Upper lobe of right lung (tissue), 1 donor: Measurements from ENCODE around the gene BAIAP2L1. TPM values are rescaled to one million over a fixed set of nuclear protein-coding genes. Genes with fewer than 3 reads are reported as not detected.
"Not testable (repeated sequence)": the region's sequence is repeated elsewhere in the genome, so short reads cannot be mapped to it uniquely, and the experiment has no call there.

Experiments used
- ATAC-seq: fragments of 200-7000 bp; cut with Tn5 transposase; one replicate; pipeline ENCODE4 v1.9.1; 2020; ENCODE audit warnings: mild to moderate bottlenecking, moderate library complexity
- DNase-seq: peaks from one replicate; pipeline ENCODE4 v3.0.0-alpha.2; 2020
- H3K27ac ChIP-seq: fragments of 200-600 bp; one replicate; pipeline ENCODE4 v1.8.0; 2022
- H3K27me3 ChIP-seq: fragments of 200-600 bp; one replicate; pipeline ENCODE4 v1.8.0; 2022; ENCODE audit warnings: mild to moderate bottlenecking
- H3K36me3 ChIP-seq: fragments of 200-600 bp; one replicate; pipeline ENCODE4 v1.8.0; 2022
- H3K4me1 ChIP-seq: fragments of 200-600 bp; one replicate; pipeline ENCODE4 v1.8.0; 2022
- H3K4me3 ChIP-seq: fragments of 200-600 bp; one replicate; pipeline ENCODE4 v1.8.0; 2022; ENCODE audit warnings: mild to moderate bottlenecking
- H3K9me3 ChIP-seq: fragments of 200-600 bp; one replicate; pipeline ENCODE4 v1.8.0; 2022
- intact Hi-C: fragments of 100-400 bp; cut with DNase I; formaldehyde crosslinking; loops from one replicate; pipeline ENCODE4 v1.11.0; 2022
- total RNA-seq: library from RNA; stranded (reverse); fragmentation: NEBNext Ultra II Directional; extraction: Animal tissue kit (Norgen Biotek cat#: 25700); gene quantifications from one replicate; pipeline ENCODE4 v1.2.1, GENCODE V29; 2021
- TF ChIP-seq, protein P1 (sequence below): fragments of 200-600 bp; IDR thresholded peaks from one replicate; pipeline ENCODE4 v1.8.0; 2022; ENCODE audit warnings: antibody characterized with exemption
- donor health status: DM: no; HTN: yes; CAD: no; lungs with severe emphysema.

The BAIAP2L1 gene
- total RNA-seq, 1 donor from 2014 or later, result 22.9 TPM

DNA sequence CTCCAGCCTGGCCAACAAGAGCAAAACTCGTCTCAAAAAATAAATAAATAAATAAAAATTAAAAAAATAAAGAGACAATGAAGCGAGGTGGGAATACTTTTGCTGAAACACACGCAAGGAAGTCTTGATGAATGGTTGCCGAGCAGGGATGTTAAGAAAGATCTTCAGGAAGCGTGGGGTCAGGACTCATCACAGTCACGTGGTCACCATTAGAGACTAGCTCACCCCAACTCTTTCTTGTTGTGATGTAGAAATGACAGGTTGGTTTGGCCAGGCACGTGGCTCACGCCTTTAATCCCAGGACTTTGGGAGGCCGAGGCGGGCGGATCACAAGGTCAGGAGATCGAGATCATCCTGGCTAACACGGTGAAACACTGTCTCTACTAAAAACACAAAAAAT lies 28.9 kb upstream of the BAIAP2L1 start:
- Histone ChIP-seq H3K27ac (no peak overlapping the region), H3K36me3 (no peaks in the 10 kb centered on the region), H3K4me3 (no peak overlapping the region), H3K9me3 (no peaks in the 10 kb centered on the region), H3K4me1 (no peaks in the 10 kb centered on the region), H3K27me3 (no peaks in the 10 kb centered on the region)
- no peak for ATAC-seq
- DNase-seq, result no peak
- intact Hi-C loops, result loop anchor here (5.0 kb wide), 1 partner anchor 413 kb away; no protein-coding TSS in a partner anchor
- TF ChIP-seq, protein P1, sequence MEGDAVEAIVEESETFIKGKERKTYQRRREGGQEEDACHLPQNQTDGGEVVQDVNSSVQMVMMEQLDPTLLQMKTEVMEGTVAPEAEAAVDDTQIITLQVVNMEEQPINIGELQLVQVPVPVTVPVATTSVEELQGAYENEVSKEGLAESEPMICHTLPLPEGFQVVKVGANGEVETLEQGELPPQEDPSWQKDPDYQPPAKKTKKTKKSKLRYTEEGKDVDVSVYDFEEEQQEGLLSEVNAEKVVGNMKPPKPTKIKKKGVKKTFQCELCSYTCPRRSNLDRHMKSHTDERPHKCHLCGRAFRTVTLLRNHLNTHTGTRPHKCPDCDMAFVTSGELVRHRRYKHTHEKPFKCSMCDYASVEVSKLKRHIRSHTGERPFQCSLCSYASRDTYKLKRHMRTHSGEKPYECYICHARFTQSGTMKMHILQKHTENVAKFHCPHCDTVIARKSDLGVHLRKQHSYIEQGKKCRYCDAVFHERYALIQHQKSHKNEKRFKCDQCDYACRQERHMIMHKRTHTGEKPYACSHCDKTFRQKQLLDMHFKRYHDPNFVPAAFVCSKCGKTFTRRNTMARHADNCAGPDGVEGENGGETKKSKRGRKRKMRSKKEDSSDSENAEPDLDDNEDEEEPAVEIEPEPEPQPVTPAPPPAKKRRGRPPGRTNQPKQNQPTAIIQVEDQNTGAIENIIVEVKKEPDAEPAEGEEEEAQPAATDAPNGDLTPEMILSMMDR, result no peak

DNA sequence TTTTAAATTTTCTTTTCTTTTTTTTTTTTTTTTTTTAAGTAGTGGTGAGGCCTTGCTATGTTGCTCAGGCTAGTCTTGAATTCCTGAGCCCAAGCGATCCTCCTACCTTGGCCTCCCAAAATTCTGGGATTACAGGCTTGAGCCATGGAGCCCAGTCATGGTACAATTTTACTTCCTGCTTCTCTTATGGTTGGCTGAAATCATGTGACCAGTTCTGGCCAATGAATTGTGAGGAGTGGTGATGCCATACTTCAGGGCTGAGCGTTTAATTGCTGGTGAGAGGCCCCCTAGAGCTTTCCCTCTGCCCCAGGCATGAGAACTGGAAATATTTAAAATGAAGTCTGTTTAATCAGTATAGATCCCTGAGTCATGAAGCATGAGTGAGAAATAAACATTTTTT lies 22.2 kb upstream of the BAIAP2L1 start:
- TF ChIP-seq, protein P1, result no peak
- Histone ChIP-seq H3K27ac (no peak overlapping the region), H3K36me3 (no peaks in the 10 kb centered on the region), H3K4me1 (no peaks in the 10 kb centered on the region), H3K27me3 (no peaks in the 10 kb centered on the region), H3K4me3 (no peak overlapping the region), H3K9me3 (no peaks in the 10 kb centered on the region)
- ATAC-seq (no peak), DNase-seq (no peak)
- intact Hi-C loops, result no loop called here

DNA sequence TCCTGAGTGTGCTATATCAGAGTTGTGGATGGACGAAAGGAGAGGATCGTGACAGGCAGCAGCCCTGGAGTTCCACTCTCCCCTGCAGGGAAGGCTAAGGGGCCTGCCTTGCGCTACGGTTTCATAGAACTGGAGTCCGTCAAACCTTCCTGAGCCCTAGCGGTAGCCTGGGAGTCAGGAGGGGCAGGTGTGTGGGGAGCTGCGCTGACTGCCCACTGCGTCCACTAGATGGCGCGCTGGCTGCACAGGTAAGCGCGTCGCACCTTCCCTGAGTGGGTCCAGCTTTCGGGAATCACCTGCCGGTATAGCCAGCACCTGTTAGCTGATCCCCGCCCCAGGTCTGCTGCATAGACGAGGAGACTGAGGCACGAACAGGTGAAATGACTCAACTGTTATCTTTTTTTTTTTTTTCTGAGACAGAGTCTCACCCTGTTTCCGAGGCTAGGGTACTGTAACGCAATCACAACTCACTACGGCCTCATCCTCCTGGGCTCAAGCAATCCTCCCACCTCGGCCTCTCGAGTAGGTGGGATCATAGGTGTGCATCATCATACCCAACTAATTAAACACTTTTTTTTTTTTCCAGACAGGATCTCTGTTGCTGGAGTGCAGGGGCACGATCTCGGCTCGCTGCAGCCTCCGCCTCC lies 20.2 kb upstream of the BAIAP2L1 start:
- no peak overlapping the region for H3K27ac ChIP-seq
- no peaks in the 10 kb centered on the region for H3K9me3 ChIP-seq
- H3K4me3 ChIP-seq, result no peak overlapping the region
- peak; percentile 95 for ATAC-seq
- H3K4me1 ChIP-seq, result no peaks in the 10 kb centered on the region
- no peaks in the 10 kb centered on the region for H3K27me3 ChIP-seq
- peak; percentile 90 for DNase-seq
- no peaks in the 10 kb centered on the region for H3K36me3 ChIP-seq
- TF ChIP-seq, protein P1, result peak; percentile 81
- intact Hi-C loops, result no loop called here

DNA sequence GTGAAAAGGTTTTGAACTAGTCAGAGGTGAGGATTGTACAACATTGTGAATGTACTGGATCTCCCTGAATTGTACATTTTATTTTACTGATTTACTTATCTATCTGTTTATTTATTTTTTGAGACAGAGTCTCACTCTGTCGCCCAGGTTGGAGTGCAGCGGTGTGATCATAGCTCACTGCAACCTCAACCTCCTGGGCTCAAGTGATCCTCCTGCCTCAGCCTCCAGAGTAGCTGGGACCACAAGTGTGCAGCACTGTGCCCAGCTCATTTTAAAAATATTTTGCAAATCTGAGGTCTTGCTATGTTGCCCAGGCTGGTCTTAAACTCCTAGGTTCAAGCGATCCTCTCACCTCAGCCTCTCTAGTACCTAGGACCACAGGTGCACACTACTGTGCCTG lies 19.1 kb upstream of the BAIAP2L1 start:
- intact Hi-C loops, H3K27ac ChIP-seq: not testable (repeated sequence)

DNA sequence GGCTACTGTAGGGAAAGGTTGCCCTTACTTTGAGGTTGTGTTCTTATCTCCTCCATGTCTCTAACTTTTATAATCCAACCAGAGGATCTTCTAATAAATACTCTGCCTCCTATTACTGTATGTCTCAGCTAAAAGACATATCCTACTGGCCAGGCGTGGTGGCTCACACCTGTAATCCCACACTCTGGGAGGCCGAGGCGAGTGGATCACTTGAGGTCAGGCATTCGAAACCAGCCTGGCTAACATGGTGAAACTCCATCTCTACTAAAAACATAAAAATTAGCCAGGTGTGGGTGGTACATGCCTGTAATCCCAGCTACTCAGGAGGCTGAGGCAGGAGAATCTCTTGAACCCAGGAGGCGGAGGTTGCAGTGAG lies 18.4 kb upstream of the BAIAP2L1 start:
- ATAC-seq, H3K27ac ChIP-seq: not testable (repeated sequence)

More for the DNA sequence above, 19.1 kb upstream of the BAIAP2L1 start:
- H3K4me3 ChIP-seq, H3K9me3 ChIP-seq, DNase-seq, H3K4me1 ChIP-seq, H3K27me3 ChIP-seq, H3K36me3 ChIP-seq, ATAC-seq: not testable (repeated sequence)

DNA sequence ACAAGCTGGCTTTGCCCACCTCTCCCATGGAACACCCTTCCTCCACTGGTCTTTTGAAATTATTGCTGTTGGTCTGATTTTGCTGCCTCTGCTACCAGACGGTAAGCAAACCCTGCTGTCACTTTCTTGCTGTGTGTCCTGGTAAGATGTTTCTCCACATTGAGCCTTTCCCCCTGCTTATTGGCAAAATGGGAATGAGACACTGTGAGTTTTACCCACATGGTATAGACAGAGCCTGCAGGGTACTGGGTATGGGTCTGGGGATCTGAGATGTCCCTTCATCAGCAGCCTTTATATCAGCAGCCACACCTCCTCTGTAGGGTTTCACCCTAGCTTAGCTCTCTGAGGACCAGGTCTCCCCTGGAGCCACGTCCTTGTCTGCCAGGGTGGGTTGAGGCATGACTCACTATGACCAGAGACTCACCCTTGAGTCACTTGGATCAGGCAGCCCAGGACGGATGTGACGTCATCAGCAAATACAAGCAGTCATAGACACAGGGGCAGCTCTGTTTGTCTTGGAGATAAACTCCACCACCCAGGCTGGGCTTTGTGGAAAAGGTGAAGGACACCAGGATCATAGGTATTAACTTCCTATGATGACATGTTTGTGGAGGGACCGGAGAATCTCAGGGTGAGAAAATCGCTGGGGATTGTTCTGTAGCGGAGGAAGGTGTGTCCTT lies 17.9 kb upstream of the BAIAP2L1 start:
- TF ChIP-seq, protein P1, result no peak
- no peaks in the 10 kb centered on the region for H3K36me3 ChIP-seq
- H3K4me3 ChIP-seq, result no peak overlapping the region
- no peaks in the 10 kb centered on the region for H3K4me1 ChIP-seq
- no peaks in the 10 kb centered on the region for H3K27me3 ChIP-seq
- peak; percentile 59 for ATAC-seq
- H3K9me3 ChIP-seq, result no peaks in the 10 kb centered on the region
- intact Hi-C loops, result no loop called here
- no peak overlapping the region for H3K27ac ChIP-seq
- DNase-seq, result no peak

More for the DNA sequence above, 18.4 kb upstream of the BAIAP2L1 start:
- H3K4me1 ChIP-seq, H3K9me3 ChIP-seq, H3K27me3 ChIP-seq, H3K36me3 ChIP-seq, DNase-seq, intact Hi-C loops, H3K4me3 ChIP-seq: not testable (repeated sequence)
